Measurements from ENCODE around the gene SLK.

The SLK gene

DNA sequence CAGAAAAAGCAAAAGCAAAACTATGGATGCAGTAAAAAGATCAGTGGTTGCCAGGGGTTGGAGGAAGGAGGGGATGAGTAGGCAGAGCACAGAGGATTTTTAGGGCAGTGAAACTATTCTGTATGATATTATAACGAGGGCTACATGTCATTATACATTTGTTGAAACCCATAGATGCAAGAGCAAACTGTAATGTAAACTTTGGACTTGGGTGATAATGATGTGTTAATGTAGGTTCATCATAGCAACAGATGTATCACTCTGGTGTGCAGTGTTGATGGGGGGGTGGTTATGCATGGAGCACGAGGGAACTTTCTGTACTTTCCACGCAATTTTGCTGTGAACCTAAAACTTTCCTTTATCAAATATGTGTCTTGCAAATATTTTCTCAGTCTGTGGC is 23.2 kb downstream of the SLK start:
- DNase-seq (ENCODE audit: low spot score), result no peak
- FAIRE-seq, result no peak

- FAIRE-seq (no peak), DNase-seq (ENCODE audit: low spot score) (no peak)
These were observed 23.6 kb downstream of the SLK start for GRCh38 chr10:103990531-103990930.

DNA sequence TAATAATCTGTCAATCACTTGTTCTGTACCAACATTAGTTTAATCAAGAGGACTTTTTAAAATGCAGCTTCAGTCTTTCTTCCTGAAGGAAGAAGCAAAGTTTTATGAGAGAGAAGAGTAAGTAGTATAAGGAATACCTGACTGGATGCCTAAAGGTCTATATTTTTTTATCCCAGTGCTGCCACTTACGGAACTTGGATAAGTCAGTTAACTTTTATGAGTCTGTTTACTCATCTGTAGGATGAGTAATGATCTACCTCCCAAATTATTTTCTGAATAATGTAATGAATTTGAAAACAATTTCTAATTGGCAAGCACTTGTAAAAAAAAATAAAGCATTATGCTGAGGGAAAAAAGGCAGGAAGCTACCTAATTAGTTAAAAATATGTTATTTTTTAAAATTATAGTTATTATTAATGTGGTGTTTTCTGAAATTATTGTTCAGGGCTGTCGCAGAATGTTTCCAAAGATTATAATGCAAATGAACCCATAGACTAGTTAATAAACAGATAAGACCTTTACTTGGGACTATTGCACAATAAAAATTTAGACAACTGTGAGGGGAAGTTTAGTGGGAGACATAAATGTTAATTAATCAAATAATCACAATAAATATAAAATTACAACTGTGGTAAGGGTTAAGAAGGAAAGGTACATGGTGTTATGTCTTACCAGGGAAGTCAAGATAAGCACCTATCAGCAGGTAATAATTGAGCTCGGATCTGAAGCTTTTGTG is 24.6 kb downstream of the SLK start:
- FAIRE-seq (no peak), DNase-seq (ENCODE audit: low spot score) (no peak)

- no peak for FAIRE-seq
- DNase-seq (ENCODE audit: low spot score), result no peak
These were observed 28.2 kb downstream of the SLK start for GRCh38 chr10:103995134-103995533.

DNA sequence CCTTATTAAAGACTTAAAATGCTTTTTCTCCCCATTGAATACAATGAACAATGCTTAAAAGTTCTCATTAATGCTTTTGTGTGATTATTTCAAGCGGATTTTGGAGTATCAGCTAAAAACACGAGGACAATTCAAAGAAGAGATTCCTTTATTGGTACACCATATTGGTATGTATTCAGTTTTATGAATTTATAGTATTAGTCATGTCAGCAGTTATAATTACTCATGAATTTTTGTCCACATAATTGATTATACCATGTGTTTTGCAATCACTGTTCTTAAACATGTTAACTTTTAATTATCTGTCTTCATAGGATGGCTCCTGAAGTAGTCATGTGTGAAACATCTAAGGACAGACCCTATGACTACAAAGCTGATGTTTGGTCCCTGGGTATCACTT is 31.9 kb downstream of the SLK start:
- FAIRE-seq, result no peak
- no peak for DNase-seq (ENCODE audit: low spot score)

DNA sequence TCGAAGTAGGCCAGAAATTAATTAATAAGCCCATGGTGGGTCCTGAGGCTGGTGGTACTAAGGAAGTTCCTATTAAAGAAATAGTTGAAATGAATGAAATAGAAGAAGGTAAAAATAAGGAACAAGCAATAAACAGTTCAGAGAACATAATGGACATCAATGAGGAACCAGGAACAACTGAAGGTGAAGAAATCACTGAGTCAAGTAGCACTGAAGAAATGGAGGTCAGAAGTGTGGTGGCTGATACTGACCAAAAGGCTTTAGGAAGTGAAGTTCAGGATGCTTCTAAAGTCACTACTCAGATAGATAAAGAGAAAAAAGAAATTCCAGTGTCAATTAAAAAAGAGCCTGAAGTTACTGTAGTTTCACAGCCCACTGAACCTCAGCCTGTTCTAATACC is 36.0 kb downstream of the SLK start:
- DNase-seq (ENCODE audit: low spot score), result no peak
- no peak for FAIRE-seq

- no peak for DNase-seq (ENCODE audit: low spot score)
- FAIRE-seq, result no peak
These were observed 38.4 kb downstream of the SLK start for GRCh38 chr10:104005172-104005863.

GRCh38 chr10:104011904-104012303 is 45.0 kb downstream of the SLK start:
- FAIRE-seq (no peak), DNase-seq (ENCODE audit: low spot score) (no peak)

- DNase-seq (ENCODE audit: low spot score) (no peak), FAIRE-seq (no peak)
These were observed 46.5 kb downstream of the SLK start for GRCh38 chr10:104013489-104013888.

DNA sequence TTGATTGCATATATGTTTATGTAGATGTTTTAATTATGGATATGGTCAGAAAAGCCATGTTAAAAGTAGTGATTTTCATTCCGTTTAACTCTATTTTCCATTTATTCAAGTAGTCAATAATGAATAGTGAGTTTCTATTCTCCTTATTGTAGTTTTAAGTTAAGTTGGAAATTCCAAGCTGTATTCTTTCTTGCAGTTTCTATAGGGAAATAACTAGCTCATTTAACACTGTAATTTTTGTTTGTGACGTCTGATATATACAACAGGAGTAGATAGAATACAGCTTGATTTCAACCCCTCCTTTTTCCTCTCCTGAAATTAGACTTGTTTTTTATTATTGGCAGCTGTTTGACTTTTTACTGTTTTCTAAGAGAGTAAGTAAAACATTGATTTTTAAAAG is 47.2 kb downstream of the SLK start:
- FAIRE-seq (no peak), DNase-seq (ENCODE audit: low spot score) (no peak)

- FAIRE-seq (no peak), DNase-seq (ENCODE audit: low spot score) (no peak)
These were observed 49.7 kb downstream of the SLK start for GRCh38 chr10:104016661-104017060.

GRCh38 chr10:104018471-104018870 is 51.5 kb downstream of the SLK start:
- DNase-seq (ENCODE audit: low spot score), result no peak
- FAIRE-seq, result no peak

DNA sequence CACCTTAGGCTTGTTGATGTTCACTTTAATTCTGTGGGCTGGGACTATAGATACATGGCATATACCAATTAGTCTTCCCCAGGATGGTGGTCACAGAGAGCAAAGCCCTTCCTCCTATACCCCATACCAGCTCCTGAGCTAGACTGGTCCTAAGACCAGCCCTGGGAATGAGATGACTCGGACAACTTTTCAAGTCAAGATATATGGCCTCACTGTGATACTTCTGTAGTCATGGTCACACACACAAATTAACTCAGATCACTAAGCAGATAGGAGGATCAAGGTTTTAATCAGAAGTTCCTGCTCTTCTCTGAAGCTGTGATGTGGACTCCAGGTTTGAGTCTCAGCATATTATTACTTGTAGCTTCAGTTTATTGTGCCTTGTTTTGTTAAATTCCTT is 53.1 kb downstream of the SLK start:
- DNase-seq (ENCODE audit: low spot score) (no peak), FAIRE-seq (no peak)

GRCh38 chr10:104021246-104021645 is 54.3 kb downstream of the SLK start:
- DNase-seq (ENCODE audit: low spot score), result no peak
- FAIRE-seq, result no peak

GRCh38 chr10:104022026-104022425 is 55.1 kb downstream of the SLK start:
- DNase-seq (ENCODE audit: low spot score), result no peak
- FAIRE-seq, result no peak

DNA sequence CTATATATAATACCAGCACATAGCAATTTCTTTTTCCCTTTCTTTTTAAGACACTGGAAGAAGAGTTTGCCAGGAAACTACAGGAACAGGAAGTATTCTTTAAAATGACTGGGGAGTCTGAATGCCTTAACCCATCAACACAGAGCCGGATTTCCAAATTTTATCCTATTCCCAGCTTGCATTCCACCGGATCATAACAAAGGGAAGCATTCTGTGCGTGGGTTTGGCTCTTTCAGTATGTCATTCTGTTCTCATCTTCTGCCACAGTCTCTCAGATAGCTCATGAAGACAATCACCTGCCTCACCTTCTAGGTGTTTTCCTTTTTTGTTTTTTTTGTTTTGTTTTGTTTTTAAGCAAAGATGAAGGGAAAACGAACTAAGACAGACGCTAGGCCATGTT is 58.6 kb downstream of the SLK start:
- FAIRE-seq, result no peak
- DNase-seq (ENCODE audit: low spot score), result no peak

DNA sequence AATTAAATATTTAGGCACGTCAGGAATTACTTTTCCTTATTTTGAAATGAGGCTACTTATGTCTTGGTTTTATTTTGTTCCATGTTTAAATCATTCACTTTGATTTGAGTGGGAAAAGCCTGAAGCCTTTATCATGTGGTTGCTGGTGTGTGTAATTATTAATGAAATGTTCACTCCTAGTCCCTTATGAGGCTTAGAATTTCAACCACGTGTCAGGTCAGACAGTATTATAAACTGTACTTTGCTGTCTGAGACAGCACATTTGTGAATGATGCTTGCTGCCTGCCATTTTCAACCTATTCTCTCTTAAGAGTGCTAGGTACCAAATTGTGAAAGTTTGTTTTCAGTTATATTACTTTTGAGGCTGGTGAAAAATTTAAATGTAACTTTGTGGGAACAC is 59.8 kb downstream of the SLK start:
- FAIRE-seq, result peak; percentile 96
- DNase-seq (ENCODE audit: low spot score), result peak; percentile 72

- FAIRE-seq (no peak), DNase-seq (ENCODE audit: low spot score) (peak; percentile 16)
These were observed 61.2 kb downstream of the SLK start for GRCh38 chr10:104028146-104028545.

DNA sequence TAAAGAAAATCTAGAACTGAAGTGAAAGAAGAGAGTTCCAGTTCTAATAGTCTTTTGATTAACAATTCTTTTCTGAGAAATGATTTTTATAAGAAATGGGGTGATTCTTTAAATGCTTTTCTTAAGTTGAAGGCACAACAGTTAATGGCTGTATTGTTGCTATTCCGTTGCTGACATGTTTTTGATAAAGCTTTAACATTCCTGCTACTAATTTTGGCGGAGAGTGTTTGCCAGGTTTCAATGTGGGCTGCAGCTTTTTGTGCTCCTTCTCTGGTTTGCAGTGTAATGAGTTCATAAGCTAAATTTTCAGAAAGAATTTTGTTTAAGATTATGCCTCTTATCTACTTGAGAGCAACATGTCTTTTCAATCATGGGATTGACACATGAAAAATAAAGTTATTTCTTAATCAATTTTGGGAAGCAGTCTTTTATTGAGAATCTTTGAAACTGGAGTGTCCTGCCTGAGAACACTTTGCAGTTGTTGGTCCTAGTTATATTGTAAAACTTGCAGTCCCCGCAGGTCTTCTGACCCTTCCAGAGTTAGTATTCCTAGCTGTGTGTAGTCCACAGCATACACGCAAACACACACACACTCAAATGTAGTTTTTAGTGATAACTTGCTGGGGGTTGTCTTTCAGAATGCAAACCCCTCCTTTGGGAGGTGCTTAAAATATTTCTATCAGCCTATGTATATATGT is 62.0 kb downstream of the SLK start:
- FAIRE-seq (no peak), DNase-seq (ENCODE audit: low spot score) (no peak)

- DNase-seq (ENCODE audit: low spot score) (no peak), FAIRE-seq (no peak)
These were observed 62.6 kb downstream of the SLK start for GRCh38 chr10:104029521-104029860.

- FAIRE-seq, result no peak
- no peak for DNase-seq (ENCODE audit: low spot score)
These were observed 64.7 kb downstream of the SLK start for GRCh38 chr10:104031631-104032030.

DNA sequence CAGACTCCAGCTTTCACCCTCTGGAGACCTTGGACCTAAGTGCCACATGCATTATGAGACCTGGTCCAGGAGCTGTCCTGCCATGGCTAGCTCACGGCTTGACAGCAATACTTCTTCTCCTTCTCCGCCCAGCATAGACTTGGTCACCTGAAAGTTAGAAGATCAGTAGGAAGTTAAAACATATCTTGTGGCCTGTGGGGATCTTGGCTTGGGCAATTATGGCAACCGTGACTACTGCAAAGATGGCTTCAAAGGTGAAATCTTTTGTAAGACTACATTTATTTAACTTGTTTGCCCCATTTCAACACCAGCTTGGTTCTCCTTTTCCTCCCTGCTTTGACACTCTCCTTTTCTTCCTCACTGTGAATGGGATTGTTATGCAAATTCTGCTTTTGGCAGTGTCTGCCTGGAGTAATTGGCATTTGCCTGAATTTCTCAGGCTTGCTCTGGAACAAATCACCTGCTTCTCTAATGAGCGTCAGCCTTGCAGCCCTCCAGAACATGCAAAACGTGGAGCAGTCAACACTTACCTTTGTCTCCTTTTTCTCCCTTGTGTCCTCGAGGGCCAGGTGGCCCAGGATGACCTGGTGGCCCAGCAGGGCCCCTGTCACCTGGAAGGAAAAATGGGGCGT is 65.3 kb downstream of the SLK start:
- no peak for FAIRE-seq

More for the DNA sequence above, 65.3 kb downstream of the SLK start:
- no peak for DNase-seq (ENCODE audit: low spot score)
